Activated CD8-positive, alpha-beta memory T cell treated with anti-CD3 and anti-CD28 coated beads, Interleukin-2, amount 50 U/mL, for 48 hours (primary cell): ENCODE measurements around the gene USF2.

Source experiments
- DNase-seq: peaks from one replicate; pipeline ENCODE4 v3.0.0-alpha.2; 2020

Gene USF2

GRCh38 chr19:35265900-35266519 lies 2.8 kb upstream of the USF2 start:
- DNase-seq: peak; percentile 55

- DNase-seq: no peak
Observed at GRCh38 chr19:35266520-35267352, 2.0 kb upstream of the USF2 start.

- peak; percentile 77 for DNase-seq
Observed at GRCh38 chr19:35267353-35267817, 1.4 kb upstream of the USF2 start.

- peak; percentile 89 for DNase-seq
Observed at GRCh38 chr19:35267818-35268535, 785 bp upstream of the USF2 start.

GRCh38 chr19:35269438-35270117 lies 816 bp downstream of the USF2 start:
- DNase-seq: peak; percentile 89

- no peak for DNase-seq
Observed at GRCh38 chr19:35270381-35270811, 1.6 kb downstream of the USF2 start.

- no peak for DNase-seq
Observed at GRCh38 chr19:35271546-35271945, 2.8 kb downstream of the USF2 start.

GRCh38 chr19:35272122-35272719 lies 3.5 kb downstream of the USF2 start:
- no peak for DNase-seq

GRCh38 chr19:35272954-35273649 lies 4.3 kb downstream of the USF2 start:
- DNase-seq: no peak

- no peak for DNase-seq
Observed at GRCh38 chr19:35273686-35274259, 5.0 kb downstream of the USF2 start.

GRCh38 chr19:35274323-35274722 lies 5.6 kb downstream of the USF2 start:
- no peak for DNase-seq

- DNase-seq: no peak
Observed at GRCh38 chr19:35276706-35277281, 8.0 kb downstream of the USF2 start.

GRCh38 chr19:35278578-35279284 lies 10.0 kb downstream of the USF2 start:
- no peak for DNase-seq

- DNase-seq: no peak
Observed at GRCh38 chr19:35279374-35279773, 10.6 kb downstream of the USF2 start.

- DNase-seq: no peak
Observed at GRCh38 chr19:35279985-35280821, 11.4 kb downstream of the USF2 start.

- DNase-seq: no peak
Observed at GRCh38 chr19:35281303-35281702, 12.5 kb downstream of the USF2 start.

- no peak for DNase-seq
Observed at GRCh38 chr19:35284153-35285094, 15.7 kb downstream of the USF2 start.

- no peak for DNase-seq
Observed at GRCh38 chr19:35285095-35285449, 16.3 kb downstream of the USF2 start.
